Measurements from ENCODE around the gene RGP1.

DNA sequence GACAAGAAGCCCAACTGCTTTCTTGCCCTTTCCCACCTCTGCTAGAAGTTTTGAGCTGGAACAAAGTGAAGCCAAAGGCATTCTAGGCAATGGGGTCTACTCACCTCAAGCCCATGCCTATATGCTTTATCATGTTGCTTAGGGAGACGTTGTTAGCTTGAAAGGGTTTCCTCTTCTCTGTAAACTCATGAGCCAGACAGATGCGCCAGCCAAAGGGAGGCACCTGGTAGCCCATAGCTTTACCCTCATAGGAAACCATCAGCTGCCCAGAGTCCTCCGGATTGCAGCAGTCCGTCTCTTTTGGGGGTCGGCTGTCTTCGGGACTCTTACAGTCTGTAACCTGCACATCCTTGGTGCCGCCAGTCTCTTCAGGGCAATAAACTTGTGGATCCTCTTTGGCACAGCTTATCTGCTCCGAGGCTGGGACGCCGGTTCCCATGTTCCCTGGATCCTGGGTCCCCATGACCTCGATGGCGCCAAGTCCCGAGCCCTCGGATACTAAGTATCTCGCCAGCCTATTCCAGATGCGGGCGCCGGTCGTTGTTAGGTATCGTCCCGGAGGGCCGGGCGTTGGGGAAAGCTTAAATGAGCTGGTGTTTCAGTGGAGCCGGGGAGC, 737 bp upstream of the RGP1 start:
- TF ChIP-seq, protein P1, sequence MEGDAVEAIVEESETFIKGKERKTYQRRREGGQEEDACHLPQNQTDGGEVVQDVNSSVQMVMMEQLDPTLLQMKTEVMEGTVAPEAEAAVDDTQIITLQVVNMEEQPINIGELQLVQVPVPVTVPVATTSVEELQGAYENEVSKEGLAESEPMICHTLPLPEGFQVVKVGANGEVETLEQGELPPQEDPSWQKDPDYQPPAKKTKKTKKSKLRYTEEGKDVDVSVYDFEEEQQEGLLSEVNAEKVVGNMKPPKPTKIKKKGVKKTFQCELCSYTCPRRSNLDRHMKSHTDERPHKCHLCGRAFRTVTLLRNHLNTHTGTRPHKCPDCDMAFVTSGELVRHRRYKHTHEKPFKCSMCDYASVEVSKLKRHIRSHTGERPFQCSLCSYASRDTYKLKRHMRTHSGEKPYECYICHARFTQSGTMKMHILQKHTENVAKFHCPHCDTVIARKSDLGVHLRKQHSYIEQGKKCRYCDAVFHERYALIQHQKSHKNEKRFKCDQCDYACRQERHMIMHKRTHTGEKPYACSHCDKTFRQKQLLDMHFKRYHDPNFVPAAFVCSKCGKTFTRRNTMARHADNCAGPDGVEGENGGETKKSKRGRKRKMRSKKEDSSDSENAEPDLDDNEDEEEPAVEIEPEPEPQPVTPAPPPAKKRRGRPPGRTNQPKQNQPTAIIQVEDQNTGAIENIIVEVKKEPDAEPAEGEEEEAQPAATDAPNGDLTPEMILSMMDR (IDR thresholded peaks at IDR 0.05) = no peak
- TF ChIP-seq POLR2A (IDR thresholded peaks at IDR 0.05) = no peak
